HL-60/S4 treated with phorbol 12-myristate 13-acetate at 8.2 ng/mL for 4 days and 3 days (cell line): ENCODE measurements around the gene RAB5B.
"Not testable (repeated sequence)": the region's sequence is repeated elsewhere in the genome, so short reads cannot be mapped to it uniquely, and the experiment has no call there.

Source experiments
- in situ Hi-C: fragments of 300-500 bp; cut with MboI; formaldehyde crosslinking; loops from 2 replicates; pipeline ENCODE4 v1.15.0; 2022; ENCODE audit warnings: low sequenced_read_pairs

Gene RAB5B

DNA sequence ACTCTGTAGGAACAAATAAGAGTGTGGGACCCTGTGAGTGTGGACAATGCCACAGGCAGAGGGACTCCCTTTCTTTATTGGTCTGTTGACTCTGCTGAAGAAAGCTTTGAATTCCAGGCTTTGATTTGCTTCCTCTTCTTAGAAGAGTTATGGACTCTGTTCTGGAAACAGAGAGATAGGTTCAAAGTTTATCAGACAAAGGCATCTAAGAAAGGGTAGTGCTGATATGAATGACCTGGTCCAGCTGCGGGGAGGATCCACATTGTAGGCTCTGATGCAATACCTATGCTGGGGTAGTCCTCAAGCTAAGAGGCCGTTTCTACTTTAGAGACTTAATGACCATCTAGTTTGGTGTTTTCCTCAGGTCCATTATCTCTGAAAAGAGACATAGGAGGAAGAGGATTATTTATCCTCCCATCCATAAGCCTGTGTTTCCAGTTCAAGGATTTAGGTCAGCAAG, 36.3 kb downstream of the RAB5B start:
- in situ Hi-C loops, result no loop called here

DNA sequence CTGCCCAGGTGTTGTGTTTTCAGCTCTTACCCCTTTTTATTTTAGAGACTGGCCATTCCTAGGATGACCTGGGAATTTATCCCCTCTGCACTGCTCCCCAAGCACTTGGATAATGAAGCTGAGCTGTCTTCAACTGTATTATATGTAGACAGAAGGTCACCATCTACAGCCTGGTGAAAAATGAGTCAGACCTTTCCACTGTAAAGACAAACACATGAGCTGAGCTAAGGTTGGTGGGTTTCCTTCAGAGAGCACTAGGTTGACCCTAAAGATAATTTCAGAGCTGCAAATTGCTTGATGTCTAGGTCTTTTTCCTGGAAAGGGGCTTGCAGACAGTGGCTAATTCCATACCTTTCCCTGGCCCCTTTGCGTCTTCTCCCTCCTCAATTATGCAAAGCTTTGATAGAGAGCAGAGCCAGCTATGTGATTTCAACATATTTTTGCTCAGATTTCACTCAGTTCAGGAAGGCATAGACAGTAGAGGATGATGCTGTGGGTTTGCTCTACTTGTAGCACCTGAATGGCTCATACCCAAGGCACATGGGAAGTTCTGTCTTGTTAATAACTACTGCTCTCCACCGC, 37.7 kb downstream of the RAB5B start:
- in situ Hi-C loops, result no loop called here

DNA sequence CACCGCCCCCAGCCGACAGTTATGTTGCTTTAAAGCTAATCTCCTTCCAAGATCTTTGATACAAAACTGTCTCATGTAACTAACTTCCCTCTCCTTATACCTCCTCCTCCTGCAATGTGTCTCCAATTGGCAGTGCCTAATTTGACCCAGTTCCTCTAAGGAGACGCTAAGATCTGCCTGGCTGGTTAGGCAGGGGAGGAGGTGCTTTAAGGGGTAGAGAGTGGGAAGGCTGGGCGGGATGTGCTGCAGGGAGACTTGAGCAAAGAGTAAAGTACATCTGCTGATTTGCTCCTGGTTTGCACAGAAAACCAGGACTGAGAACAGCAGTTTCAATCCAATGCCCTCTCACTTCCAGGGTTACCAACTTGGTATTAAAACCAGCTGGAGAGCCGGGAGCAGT, 39.6 kb downstream of the RAB5B start:
- in situ Hi-C loops, result no loop called here

DNA sequence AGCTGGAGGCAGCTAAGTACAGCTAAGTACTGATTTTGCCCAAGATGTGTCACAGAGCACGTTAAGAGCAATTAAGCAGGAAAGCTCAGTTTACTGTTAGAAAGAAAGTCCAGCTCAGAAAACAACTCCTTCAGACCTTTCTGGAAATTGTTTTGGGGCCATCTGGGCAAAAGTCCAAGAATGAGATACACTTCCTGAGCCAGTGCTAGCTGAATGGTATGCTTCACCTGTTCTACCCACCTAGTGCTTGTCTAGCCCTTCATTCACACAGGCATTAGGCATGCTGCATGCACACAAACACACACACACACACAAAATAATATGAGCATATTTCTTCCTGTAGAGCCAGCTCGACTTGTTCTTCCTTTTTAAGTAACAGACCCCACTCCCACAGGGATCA, 40.3 kb downstream of the RAB5B start:
- in situ Hi-C loops, result no loop called here

DNA sequence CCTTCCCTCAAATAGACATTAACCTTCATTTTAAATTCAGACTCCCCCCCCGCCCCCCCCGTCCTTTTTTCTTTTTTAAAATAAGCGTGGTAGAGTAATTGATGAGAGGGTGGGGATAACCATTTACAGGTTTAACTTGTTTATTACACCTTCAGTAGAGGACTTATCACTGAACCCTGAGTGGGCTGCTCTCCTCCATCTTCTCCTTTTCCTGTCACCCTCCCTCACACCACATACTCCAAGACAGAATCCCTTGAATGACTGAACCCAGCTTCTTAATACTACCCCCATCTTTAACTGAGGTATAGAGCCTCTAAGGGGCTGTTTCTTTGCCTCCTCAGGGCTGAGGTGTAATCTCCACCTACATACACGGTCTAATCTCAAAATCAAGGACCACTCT, 43.3 kb downstream of the RAB5B start:
- in situ Hi-C loops, result no loop called here

DNA sequence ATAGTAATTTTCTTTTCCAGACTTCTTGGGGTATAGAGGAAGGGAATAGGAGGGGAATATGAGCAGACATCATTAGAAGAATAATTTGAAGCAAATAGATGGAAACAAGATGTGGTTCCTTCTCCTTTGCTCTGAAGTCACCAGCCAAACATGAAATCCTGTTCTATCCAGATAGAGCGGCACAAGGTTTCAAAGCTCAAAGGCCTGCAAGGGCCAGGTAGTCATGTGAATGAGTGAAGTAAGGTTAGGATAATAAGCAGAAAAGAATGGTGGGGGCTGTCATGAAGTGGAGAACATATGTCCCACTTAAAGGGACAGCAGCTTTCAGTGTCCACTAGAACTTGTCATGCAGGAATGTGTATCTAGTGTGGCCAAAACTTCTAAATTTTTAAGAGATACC, 44.5 kb downstream of the RAB5B start:
- in situ Hi-C loops, result no loop called here

DNA sequence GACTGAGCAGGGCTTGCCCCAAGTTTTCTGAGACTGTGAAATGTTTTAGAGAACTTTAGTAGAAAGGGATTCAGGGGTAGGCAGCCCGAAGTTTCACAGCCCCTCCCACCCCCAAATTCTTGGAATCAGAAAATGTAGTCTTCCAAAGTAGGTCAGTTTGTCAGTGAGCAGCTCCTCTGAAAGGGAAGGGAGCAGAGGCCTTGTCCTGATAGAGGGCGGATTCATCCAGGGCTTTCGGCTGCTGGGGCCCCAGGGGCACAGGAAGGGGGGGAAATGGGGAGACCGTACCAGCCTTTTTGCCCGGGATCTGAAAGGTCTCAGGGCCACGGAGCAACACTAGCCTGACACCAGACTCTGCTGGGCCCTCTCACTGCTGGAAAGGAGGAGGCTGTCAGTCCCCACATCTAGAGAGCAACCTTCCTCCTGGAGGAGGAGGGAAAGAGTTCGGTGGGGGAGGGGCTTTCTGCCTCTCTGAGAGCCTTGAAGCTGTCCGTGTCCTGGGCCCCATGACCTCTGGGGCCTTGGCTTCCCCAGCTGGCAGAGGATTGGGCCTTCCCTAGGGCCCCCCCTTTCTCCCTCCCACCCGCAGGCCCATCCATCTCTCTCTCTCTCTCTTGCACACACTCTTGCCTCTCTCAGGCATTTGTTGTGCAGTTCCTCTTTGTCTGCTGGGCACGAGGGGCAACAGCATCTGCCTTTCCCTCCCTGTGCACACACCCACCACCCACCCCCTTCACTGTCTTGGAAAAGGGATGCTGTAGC, 46.7 kb downstream of the RAB5B start, which contains the start of gene IKZF4:
Gene IKZF4 (plus strand): TSS at position 621 of the 762 bp plus-strand sequence. CDS start 451 bp downstream, outside the sequence.
- in situ Hi-C loops, result no loop called here

DNA sequence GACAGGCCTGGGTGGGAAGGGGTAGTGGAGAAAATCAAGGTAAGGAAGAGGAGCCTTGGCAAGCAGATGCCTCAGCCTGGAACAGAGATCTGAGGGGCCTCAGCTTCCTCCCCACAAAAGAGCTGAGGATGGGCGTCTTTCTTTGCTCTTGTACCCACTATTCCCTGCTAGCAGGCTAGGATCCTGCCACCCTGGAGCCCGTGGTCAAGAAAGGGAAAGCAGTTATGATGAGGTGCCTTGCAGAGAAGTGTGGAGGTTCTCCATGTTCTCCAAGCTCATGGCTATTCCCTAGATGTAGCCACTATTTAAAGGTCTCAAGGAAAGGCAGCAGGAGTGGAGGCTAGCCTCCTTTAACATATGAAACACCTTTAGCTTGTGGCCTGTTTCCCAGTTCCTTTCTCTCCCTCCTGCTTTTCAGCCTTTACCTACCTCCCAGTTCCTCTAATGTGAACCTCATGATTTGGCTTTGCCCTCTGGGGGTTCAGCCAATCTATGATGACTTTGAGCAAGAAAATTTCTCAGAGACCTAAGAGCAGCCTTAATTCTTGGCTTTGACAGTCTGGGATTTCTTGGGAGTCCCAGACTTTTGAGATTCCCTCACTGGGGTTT, 48.1 kb downstream of the RAB5B start:
- in situ Hi-C loops, result no loop called here

DNA sequence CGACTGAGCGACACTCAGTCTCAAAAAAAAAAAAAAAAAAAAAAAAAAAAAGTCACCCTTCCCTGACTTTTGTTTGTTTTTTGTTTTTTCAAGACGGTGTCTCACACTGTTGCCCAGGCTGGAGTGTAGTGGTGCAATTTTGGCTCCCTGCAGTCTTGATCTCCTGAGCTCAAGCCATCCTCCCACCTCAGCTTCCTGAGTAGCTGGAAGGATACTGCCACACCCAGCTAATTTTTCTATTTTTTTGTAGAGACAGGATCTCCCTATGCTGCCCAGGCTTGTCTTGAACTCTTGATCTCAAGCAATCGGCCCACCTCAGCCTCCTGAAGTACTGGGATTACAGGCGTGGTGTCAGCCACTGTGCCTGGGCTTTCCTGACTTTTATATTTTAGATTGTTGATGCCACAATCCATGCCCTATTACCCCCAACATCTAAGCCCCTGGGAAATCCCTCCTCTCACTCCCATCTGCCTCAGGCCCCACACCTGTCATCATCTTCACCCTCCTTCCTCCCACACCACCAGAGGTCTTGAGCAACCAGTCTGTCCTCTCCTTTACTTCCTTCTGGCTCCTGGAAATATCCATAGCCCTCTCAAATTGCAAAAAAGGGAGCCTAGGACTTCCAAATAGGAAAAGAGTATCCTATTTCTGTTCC, 54.8 kb downstream of the RAB5B start:
- in situ Hi-C loops, result no loop called here

DNA sequence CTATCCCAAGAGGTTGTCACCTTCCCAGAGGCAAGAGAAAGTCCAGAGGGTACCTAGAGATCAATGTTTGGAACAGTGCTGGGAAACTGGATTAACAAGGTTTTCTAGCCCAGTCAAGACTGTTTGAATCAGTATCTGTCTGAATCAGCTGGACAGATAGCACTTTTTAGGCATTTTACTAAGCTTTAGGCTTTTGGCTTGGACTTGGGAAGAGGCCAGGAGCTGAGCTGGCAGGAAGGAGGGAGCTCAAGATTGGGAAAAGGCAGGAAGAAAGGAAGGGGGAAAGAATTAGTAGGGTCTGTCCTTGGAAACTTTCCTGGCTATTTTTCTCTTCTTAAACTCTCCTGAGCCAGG, 55.3 kb downstream of the RAB5B start:
- in situ Hi-C loops, result no loop called here

DNA sequence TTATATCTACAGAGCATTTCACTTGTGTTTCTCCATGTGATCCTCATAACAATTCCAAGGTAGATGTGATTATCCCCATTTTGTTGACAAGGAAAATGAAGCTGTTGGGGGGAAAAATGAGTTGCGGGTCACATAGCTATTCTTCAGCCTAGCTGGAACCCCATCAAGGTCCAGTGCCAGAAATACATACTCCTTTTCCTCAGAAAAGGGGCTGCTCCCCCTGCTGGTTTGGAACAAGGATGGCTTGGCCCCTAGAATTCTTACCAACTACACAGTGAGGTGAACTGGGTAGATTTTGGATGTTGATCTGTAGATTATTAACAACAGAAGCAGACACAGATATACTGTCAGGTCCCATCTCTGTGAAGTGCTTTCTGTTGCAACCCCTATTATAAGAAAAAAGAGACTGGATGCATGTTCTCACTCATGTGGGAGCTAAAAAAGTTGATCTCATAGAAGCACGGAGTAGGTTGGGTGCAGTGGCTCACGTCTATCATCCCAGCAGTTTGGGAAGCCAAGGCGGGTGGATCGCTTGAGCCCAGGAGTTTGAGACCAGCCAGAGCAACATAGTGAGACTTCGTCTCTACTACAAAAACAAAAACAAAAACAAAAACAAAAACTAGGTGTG, 55.9 kb downstream of the RAB5B start:
- in situ Hi-C loops, result no loop called here

DNA sequence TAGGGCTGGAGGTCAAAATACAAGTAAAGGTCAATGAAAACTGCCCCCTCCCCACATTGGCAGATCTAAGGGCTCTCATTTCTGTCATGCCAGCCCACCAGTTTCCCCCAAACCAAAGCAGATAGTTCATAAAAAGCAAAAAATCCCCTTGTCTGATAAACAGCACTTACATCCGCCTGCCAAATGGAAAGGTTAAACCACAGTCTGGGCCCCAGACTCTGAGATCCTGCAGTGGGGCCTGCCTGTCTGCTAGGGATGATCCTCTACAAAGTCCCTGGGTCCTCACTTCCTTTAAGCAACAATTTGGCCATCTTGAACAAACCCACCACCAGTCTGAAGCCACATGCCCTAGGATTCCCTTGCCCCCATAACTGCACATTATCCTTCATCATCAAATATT, 58.1 kb downstream of the RAB5B start:
- in situ Hi-C loops, result no loop called here

DNA sequence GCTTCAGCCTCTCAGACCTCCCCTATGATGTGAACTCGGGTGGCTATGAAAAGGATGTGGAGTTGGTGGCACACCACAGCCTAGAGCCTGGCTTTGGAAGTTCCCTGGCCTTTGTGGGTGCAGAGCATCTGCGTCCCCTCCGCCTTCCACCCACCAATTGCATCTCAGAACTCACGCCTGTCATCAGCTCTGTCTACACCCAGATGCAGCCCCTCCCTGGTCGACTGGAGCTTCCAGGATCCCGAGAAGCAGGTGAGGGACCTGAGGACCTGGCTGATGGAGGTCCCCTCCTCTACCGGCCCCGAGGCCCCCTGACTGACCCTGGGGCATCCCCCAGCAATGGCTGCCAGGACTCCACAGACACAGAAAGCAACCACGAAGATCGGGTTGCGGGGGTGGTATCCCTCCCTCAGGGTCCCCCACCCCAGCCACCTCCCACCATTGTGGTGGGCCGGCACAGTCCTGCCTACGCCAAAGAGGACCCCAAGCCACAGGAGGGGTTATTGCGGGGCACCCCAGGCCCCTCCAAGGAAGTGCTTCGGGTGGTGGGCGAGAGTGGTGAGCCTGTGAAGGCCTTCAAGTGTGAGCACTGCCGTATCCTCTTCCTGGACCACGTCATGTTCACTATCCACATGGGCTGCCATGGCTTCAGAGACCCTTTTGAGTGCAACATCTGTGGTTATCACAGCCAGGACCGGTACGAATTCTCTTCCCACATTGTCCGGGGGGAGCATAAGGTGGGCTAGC, 60.9 kb downstream of the RAB5B start:
- in situ Hi-C loops, result no loop called here

DNA sequence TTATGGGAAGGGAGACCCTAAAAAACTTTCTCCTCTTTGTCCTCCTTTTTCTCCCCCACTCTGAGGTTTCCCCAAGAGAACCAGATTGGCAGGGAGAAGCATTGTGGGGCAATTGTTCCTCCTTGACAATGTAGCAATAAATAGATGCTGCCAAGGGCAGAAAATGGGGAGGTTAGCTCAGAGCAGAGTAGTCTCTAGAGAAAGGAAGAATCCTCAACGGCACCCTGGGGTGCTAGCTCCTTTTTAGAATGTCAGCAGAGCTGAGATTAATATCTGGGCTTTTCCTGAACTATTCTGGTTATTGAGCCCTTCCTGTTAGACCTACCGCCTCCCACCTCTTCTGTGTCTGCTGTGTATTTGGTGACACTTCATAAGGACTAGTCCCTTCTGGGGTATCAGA, 63.3 kb downstream of the RAB5B start:
- in situ Hi-C loops, result no loop called here

DNA sequence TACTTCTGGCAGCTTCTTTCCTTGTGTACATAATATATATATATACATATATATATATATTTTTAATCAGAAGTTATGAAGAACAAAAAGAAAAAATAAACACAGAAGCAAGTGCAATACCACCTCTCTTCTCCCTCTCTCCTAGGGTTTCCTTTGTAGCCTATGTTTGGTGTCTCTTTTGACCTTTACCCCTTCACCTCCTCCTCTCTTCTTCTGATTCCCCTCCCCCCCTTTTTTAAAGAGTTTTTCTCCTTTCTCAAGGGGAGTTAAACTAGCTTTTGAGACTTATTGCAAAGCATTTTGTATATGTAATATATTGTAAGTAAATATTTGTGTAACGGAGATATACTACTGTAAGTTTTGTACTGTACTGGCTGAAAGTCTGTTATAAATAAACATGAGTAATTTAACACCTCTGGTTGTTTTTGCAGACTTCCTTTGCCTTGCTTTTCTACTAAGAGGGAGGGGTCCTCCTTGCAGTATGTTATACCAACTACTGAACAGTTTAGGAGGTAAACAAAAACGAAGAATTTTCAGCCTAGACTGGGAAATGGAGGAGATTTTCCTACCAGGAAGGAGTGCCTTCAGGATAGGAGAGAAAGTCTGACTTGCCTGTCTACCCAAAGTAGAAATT, 64.3 kb downstream of the RAB5B start:
- in situ Hi-C loops, result no loop called here

DNA sequence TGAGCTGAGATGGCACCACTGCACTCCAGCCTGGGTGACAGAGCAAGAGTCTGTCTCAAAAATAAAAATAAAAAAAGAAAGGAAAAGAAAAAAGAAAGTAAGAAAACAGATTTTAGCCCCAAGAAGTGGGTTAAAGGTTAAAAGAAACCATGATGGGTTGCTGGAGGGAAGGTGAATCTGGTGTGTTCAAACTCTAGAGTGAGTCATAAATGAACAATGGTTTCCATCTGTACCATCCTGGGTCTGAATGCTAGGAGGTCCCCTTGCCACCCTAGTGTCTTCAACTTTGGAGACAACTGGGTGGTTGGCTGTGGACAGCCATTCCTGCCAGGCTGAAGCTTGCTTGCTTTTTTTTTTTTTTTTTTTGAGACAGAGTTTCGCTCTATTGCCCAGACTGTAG, 66.3 kb downstream of the RAB5B start:
- in situ Hi-C loops, result no loop called here

DNA sequence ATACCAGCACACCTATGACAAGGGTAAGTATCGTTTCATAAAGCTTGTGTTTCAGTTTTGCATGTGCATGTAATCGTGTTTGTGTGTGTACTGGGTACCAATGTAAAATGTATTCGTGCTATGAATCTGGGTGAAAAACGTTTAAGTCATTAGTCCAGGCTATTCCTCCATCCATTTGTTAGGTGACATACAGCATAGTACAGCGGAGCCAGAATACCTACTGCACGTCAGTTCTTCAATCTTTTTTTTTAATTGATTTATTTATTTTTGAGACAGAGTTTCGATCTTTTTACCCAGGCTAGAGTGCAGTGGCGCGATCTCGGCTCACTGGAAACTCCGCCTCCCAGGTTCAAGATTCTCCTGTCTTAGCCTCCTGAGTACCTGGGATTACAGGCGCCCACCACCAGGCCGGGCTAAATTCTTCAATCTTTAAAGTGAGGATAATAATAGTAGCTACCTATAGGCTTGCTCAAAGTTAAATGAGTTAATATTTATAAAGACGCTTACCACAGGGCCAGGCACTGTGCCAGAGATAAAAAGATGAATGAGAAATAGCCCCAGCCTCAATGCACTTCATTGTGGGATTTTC, 67.2 kb downstream of the RAB5B start:
- in situ Hi-C loops, result no loop called here

DNA sequence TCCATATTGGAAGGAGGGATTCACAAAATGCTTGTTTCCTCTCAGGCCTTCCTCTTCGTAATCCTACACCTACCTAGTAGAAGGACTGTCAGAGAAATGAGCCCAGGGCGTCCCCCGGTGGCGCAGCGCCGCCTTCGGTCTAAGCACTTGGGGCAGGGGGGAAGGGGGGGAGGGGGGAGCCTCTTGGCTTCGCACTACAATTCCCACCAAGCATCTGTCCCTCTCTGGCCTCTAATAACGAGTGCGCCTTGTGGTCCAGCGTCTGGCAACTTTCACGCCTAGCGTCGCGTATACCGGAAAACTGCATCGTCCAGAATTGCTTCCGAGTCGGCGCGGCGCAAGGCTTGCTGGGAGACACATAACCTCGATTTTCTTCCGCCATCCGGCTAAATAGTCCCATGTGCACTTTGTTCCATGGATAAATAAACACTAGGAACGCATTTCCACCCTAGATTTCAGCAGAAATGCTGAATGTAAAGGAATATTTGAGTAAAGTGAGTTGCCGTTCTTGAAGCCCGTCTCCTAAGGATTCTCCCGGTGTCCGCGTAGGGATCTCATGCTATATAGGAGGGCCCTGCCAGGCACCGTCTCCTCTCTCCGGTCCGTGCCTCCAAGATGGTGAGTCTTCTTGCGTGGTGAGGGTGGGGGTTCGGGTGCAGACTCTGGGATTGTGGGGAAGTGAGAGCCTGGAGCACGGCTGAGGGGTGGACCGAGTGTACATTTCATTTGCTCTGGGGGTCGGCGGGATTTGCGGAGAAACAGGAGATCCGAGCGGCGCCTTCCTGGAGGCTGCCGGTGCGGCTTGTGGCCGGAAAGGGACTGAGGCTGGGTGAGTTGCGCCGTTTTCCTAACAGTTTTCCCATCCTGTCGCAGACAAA, 67.9 kb downstream of the RAB5B start, which contains the start of gene RPS26:
Gene RPS26 (plus strand): TSS at position 367 of the 878 bp plus-strand sequence. CDS start 249 bp downstream, at position 616.
- in situ Hi-C loops, result no loop called here

DNA sequence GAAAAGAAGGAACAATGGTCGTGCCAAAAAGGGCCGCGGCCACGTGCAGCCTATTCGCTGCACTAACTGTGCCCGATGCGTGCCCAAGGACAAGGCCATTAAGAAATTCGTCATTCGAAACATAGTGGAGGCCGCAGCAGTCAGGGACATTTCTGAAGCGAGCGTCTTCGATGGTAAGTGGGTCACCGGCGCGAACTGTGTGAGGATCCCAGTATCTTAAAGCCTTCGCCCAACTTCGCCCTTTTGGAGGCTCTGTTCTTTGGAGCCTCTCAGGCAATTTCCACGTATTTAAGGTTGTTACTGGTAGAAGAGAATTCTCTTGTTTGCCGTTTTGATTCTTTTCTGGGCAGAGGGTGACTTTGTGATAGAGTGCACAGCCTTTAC, 68.5 kb downstream of the RAB5B start:
- in situ Hi-C loops, result not testable (repeated sequence)
